ENCODE measurements around the gene RASA2. TPM values are rescaled to one million over a fixed set of nuclear protein-coding genes. Genes with fewer than 3 reads are reported as not detected.
"Not testable (repeated sequence)": the region's sequence is repeated elsewhere in the genome, so short reads cannot be mapped to it uniquely, and the experiment has no call there.

The RASA2 gene
- total RNA-seq, 1 donor from 2014 or later: 9.9 TPM

DNA sequence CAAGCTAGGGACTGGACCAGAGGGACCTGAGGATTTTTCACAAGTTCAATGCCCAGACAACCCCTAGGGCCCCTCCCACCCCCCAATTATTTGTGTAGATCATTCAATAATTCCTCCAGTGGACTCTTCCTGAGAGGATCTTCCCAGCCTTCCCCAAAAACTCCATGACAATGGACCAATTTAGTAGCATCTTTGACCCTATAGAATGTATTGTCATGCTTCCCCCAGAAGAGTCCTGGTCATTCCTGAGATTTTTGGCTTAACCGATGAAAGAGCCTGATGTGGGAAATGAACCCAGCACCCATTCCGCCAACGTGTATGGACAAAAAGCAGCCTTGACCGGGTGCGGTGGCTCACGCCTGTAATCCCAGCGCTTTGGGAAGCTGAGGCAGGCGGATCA, 132.1 kb downstream of the RASA2 start:
- DNase-seq (ENCODE audit: extremely low spot score, unreplicated experiment): no peak
- H3K27me3 Mint-ChIP-seq (ENCODE audit: unreplicated experiment): no peaks in the 10 kb centered on the region
- peaks cover 10% of the 10 kb centered on the region for H3K36me3 Mint-ChIP-seq (ENCODE audit: unreplicated experiment)
- no peak overlapping the region for H3K4me3 Mint-ChIP-seq (ENCODE audit: unreplicated experiment)
- no peak for TF ChIP-seq CTCF (IDR thresholded peaks at IDR 0.05)
- H3K27ac Mint-ChIP-seq (ENCODE audit: unreplicated experiment): no peak overlapping the region
- no peaks in the 10 kb centered on the region for H3K9me3 Mint-ChIP-seq (ENCODE audit: unreplicated experiment)
- H3K4me1 Mint-ChIP-seq (ENCODE audit: unreplicated experiment): no peaks in the 10 kb centered on the region

GRCh38 chr3:141619450-141619849, 132.6 kb downstream of the RASA2 start:
- peaks cover 8% of the 10 kb centered on the region for H3K36me3 Mint-ChIP-seq (ENCODE audit: unreplicated experiment)
- H3K4me1 Mint-ChIP-seq (ENCODE audit: unreplicated experiment): no peaks in the 10 kb centered on the region
- H3K27ac Mint-ChIP-seq (ENCODE audit: unreplicated experiment): no peak overlapping the region
- no peaks in the 10 kb centered on the region for H3K27me3 Mint-ChIP-seq (ENCODE audit: unreplicated experiment)
- DNase-seq (ENCODE audit: extremely low spot score, unreplicated experiment): no peak
- no peaks in the 10 kb centered on the region for H3K9me3 Mint-ChIP-seq (ENCODE audit: unreplicated experiment)
- no peak for TF ChIP-seq CTCF (IDR thresholded peaks at IDR 0.05)
- no peak overlapping the region for H3K4me3 Mint-ChIP-seq (ENCODE audit: unreplicated experiment)

- Mint-ChIP-seq H3K4me1 (ENCODE audit: unreplicated experiment) (no peaks in the 10 kb centered on the region), H3K27ac (ENCODE audit: unreplicated experiment) (no peak overlapping the region), H3K9me3 (ENCODE audit: unreplicated experiment) (peaks cover 4% of the 10 kb centered on the region), H3K27me3 (ENCODE audit: unreplicated experiment) (no peaks in the 10 kb centered on the region), H3K36me3 (ENCODE audit: unreplicated experiment) (peaks cover 5% of the 10 kb centered on the region), H3K4me3 (ENCODE audit: unreplicated experiment) (no peak overlapping the region)
- no peak for TF ChIP-seq CTCF (IDR thresholded peaks at IDR 0.05)
- no peak for DNase-seq (ENCODE audit: extremely low spot score, unreplicated experiment)
Measured at GRCh38 chr3:141623691-141624090, 136.9 kb downstream of the RASA2 start.

GRCh38 chr3:141625506-141625905, 138.7 kb downstream of the RASA2 start:
- no peak for TF ChIP-seq CTCF (IDR thresholded peaks at IDR 0.05)
- Mint-ChIP-seq H3K27ac (ENCODE audit: unreplicated experiment) (no peak overlapping the region), H3K27me3 (ENCODE audit: unreplicated experiment) (no peaks in the 10 kb centered on the region), H3K4me1 (ENCODE audit: unreplicated experiment) (no peaks in the 10 kb centered on the region), H3K9me3 (ENCODE audit: unreplicated experiment) (peaks cover 12% of the 10 kb centered on the region), H3K4me3 (ENCODE audit: unreplicated experiment) (no peak overlapping the region), H3K36me3 (ENCODE audit: unreplicated experiment) (peaks cover 5% of the 10 kb centered on the region)
- no peak for DNase-seq (ENCODE audit: extremely low spot score, unreplicated experiment)

- not testable (repeated sequence) for H3K4me3 Mint-ChIP-seq (ENCODE audit: unreplicated experiment); H3K4me1 Mint-ChIP-seq (ENCODE audit: unreplicated experiment); H3K27me3 Mint-ChIP-seq (ENCODE audit: unreplicated experiment); H3K36me3 Mint-ChIP-seq (ENCODE audit: unreplicated experiment); DNase-seq (ENCODE audit: extremely low spot score, unreplicated experiment); H3K27ac Mint-ChIP-seq (ENCODE audit: unreplicated experiment)
- H3K9me3 Mint-ChIP-seq (ENCODE audit: unreplicated experiment): peaks cover 12% of the 10 kb centered on the region
Measured at GRCh38 chr3:141628334-141628733, 141.5 kb downstream of the RASA2 start.

GRCh38 chr3:141628868-141629441, 142.1 kb downstream of the RASA2 start:
- not testable (repeated sequence) for H3K27ac Mint-ChIP-seq (ENCODE audit: unreplicated experiment); DNase-seq (ENCODE audit: extremely low spot score, unreplicated experiment); H3K36me3 Mint-ChIP-seq (ENCODE audit: unreplicated experiment); H3K4me1 Mint-ChIP-seq (ENCODE audit: unreplicated experiment); H3K4me3 Mint-ChIP-seq (ENCODE audit: unreplicated experiment); H3K27me3 Mint-ChIP-seq (ENCODE audit: unreplicated experiment)
- H3K9me3 Mint-ChIP-seq (ENCODE audit: unreplicated experiment): peaks cover 12% of the 10 kb centered on the region

All from osteocyte (in vitro differentiated cells).